VCaP (cell line): Measurements from ENCODE around the gene CD99L2.

ENCODE experiments used
- H3K27ac ChIP-seq: fragments of 450-650 bp; 2 replicates; pipeline ENCODE4 v1.5.1; 2017
- CTCF ChIP-seq: fragments of 450-650 bp; conservative IDR thresholded peaks from 2 replicates; pipeline ENCODE4 v1.5.1; 2017; ENCODE audit warnings: mild to moderate bottlenecking, moderate library complexity

Gene CD99L2

GRCh38 chrX:150736475-150736874, 162.0 kb downstream of the CD99L2 start:
- H3K27ac ChIP-seq, result no peak overlapping the region
- no peak for TF ChIP-seq CTCF

GRCh38 chrX:150731795-150732194, 166.7 kb downstream of the CD99L2 start:
- no peak for TF ChIP-seq CTCF
- no peak overlapping the region for H3K27ac ChIP-seq

GRCh38 chrX:150730719-150731118, 167.7 kb downstream of the CD99L2 start:
- H3K27ac ChIP-seq, result no peak overlapping the region
- TF ChIP-seq CTCF, result no peak

GRCh38 chrX:150729956-150730355, 168.5 kb downstream of the CD99L2 start:
- TF ChIP-seq CTCF, result no peak
- no peak overlapping the region for H3K27ac ChIP-seq

- no peak for TF ChIP-seq CTCF
- H3K27ac ChIP-seq, result no peak overlapping the region
Measured at GRCh38 chrX:150719621-150720020, 178.8 kb downstream of the CD99L2 start.
